AG08396 (cell line): ENCODE measurements around the gene IKBKG.
"Not testable (repeated sequence)": the region's sequence is repeated elsewhere in the genome, so short reads cannot be mapped to it uniquely, and the experiment has no call there.

ENCODE experiments used
- DNase-seq: peaks from one replicate; pipeline ENCODE4 v3.0.0; 2012; ENCODE audit warnings: low spot score, mixed read lengths

The IKBKG gene

DNA sequence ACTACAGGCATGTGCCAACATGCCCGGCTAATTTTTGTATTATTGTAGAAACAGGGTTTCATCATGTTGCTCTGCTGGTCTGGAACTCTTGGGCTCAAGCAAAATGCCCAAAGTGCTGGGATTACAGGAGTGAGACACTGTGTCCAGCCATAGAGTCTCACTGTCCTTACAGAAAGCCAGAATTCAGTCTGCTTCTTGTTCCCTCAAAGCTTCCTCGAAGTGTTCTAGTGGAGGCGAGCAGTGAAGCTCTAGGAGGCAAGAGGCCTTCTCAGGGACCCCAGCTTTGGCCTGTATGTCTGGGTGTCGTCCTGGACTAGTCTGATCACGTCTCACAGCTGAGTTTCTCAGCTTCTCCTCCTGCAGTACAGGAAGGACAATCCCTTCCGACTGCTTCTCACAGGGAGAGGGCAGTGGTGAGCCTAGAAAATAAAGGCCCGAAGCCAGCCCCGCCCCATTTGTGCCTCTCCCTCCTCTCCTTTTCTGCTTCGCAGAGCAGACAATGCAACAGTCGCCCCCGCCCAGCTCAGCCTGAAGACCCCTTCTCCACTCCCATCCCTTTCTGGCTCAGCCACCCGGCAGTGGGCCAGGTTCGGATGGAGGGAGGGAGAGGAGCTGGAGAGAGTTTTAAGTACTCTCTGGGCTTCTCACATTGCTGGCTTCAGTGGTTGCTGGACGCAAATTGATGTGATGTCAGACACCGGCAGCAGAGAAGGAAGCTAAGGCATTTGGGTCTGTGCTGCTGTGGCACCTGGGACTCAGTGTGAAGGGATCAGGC, 20.3 kb upstream of the IKBKG start:
- peak; percentile 66 for DNase-seq

DNA sequence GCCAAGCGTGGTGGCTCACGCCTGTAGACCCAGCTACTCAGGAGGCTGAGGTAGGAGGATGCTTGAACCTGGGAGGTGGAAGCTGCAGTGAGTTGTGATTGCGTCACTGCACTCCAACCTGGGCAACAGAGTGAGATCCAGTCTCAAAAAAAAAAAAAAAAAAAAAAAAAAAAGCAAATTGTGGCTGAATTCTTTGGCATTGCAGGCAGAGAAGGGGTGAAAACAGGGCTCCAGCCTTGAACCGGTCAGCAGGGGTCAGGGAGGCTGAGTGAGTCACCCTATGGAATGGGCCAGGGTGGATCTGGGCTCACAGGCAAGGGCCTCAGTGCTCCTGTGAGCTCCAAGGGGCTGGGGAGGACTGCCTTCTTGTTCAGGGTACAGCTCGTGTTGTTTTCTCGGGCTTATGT, 18.2 kb upstream of the IKBKG start:
- DNase-seq = no peak

DNA sequence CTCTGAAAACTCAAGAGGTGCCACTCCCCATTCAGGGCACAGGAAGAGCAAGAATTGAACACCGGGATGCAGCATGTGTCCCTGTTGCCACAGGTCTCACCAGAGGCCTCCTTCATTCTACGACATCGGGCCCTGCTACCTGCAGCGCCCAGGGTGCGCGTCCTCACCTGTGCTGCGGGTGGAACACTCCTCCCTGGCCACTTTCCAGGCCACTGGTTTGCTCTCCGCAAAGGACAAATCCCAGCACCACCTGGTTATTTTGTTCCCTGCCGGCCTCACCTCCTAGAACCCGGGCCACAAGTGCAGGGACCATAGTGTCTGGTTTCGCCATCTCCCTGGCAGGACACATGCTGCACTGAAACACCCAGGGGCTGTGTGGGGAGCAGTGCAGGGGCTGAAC, 17.1 kb upstream of the IKBKG start:
- DNase-seq = no peak

DNA sequence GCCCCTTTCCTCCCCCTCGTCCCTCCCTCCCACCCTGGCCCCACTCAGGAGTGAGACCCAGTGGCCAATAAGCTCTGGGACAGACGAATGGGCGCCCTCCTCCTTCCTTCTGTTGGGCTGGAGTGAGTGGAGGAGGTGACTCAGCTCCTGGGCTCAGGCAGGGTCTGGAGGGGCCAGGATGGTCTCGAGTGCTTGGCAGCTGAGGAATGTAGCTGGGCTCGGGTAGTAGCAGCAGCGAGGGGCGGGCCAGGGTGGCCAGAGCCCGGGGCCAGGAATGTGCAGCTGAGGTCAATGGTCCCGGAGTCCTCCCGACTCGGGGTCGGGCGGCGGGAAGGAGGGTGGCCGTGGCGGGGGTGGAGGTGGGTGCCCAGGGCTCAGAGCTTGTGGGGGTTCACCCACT, 15.8 kb upstream of the IKBKG start:
- DNase-seq = no peak

DNA sequence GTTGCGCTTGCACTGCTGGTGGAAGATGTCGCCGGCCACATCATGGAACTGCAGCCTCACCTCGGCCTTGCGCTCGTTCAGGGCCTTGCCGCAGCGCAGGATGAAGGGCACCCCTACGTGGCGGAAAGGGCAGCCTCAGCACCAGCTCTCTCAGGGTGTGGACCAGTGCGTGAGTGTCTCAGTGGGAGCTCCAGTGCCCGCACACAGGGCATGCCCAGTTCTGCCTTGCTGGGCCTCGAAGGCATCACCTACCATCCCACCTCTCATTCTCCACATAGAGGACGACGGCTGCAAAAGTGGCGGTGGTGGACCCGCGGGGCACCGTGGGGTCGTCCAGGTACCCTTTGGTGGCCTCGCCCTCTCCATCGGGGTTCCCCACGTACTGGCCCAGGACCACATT, 14.7 kb upstream of the IKBKG start:
- no peak for DNase-seq

DNA sequence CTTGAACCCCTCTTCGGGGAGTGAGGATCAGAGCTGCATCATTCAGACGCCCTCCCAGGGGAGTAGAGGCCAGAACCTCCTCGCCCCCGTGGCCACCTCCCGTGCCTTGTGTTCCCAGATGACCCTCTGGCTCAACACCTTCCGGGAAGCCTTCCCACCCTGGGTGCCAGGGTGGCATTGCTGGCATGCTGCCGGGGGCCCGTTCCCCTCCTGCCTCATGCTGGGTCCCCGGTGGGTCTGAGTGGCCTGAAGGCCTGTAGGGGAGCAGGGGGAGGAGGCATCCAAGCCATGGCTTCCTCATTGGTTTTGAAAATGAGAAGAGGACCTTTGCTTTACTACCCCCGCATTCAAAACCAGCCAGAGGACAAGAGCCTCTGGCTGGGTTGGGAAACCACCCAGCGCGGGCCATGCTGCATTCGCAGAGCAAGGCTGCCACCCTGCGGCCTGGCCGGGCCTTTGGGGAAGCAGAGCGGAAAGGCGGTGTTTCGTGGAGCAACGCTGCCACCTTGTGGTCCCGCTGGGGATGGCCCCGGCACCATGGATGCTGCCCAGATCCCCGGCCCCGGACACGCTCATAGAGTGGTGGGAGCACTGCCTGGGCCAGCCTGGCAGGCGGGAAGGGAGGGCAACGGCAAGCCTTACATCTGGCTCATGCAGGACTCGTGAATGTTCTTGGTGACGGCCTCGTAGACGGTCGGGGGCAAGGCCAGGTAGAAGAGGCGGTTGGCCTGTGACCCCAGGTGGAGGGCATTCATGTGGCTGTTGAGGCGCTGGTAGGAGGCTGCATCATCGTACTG, 12.7 kb upstream of the IKBKG start:
- peak; percentile 91 for DNase-seq

DNA sequence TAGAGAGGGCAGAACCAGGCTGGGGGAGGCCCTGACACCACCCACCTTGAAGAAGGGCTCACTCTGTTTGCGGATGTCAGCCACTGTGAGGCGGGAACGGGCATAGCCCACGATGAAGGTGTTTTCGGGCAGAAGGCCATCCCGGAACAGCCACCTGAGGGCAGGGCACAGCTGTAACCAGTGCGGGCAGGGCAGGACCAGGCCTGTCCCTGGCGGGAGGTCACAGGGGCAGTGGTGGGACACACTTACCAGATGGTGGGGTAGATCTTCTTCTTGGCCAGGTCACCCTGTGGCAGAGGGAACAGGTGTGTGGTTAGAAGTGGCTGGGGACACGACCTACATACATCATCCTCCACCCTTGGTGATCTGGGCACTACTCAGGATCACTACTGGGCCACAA, 11.5 kb upstream of the IKBKG start:
- DNase-seq = no peak

DNA sequence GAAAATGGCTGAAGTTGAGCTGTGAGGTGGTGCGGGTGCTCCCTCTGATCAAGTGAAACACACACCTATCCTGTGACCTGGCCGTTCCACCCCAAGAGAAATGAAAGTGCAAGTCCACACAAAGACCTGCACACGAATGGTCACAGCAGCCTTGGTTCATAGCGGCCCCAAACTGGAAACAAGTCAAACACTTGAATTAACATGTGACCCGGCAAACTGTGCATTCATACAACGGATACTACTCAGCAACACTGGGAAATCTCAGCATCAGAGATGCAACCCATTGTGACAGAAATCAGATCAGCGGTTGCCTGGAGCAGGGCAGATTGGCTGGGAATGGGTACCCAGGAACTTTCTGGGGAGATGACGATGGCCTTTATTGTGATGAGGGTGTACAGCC, 8.3 kb upstream of the IKBKG start:
- DNase-seq = no peak

DNA sequence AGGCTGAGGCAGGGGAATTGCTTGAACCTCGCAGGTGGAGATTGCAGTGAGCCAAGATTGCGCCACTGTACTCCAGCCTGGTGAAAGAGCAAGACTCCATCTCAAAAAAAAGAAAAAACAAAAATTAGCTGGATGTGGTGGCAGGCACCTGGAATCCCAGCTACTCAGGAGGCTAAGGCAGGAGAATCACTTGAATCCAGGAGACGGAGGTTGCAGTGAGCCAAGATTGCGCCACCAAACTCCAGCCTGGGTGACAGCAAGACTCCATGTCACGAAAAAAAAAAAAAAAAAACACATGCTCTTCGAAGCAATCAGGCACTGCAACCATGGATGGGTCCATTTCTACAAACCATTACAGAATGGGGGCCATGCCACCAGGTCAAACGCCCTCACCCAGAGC, 7.1 kb upstream of the IKBKG start:
- not testable (repeated sequence) for DNase-seq

DNA sequence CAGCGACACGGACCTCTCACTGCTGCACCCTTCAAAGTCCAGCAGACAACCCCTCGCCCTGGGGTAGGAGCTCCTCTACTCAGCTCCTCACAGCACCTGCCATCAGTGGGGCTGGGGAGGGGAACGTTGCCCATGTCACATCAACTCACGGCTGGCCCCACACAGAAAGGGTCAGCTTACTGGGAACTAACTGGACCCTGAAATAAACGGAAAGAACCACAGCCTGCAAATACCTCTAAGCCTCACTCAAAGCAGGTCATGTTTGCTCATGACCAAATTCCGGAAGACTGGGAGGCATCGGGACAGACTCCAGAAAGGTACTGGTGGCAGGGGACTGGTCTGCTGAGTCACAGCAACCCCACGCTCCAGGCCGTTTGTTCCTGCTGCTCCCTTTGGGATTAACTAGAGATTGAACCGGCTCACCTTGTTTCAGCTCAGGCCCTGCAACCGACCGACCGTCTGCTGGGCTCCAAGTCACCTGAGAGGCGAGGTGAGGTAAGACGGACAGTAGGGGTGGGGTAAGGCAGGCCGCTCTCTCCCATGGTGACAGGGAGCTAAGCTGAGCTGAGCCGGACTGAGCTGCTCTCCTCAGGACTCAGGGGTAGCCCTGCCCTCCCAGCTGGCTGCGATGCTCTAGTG, 6.4 kb upstream of the IKBKG start:
- no peak for DNase-seq

DNA sequence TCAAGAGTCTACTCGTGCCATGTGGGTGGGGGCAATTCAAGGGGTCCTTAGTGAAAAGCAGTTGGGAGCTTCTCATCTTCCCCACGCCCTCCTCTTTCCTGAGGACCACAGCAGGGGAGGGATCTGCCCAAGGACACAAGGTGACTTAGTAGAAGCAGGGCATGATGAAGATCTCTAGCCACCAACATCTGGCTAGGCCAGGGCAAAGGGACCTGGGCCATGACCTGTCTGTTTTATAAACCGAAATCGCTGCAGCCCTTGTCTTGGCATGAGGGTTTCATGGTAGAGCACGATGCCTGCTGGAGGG, 5.9 kb upstream of the IKBKG start:
- no peak for DNase-seq

DNA sequence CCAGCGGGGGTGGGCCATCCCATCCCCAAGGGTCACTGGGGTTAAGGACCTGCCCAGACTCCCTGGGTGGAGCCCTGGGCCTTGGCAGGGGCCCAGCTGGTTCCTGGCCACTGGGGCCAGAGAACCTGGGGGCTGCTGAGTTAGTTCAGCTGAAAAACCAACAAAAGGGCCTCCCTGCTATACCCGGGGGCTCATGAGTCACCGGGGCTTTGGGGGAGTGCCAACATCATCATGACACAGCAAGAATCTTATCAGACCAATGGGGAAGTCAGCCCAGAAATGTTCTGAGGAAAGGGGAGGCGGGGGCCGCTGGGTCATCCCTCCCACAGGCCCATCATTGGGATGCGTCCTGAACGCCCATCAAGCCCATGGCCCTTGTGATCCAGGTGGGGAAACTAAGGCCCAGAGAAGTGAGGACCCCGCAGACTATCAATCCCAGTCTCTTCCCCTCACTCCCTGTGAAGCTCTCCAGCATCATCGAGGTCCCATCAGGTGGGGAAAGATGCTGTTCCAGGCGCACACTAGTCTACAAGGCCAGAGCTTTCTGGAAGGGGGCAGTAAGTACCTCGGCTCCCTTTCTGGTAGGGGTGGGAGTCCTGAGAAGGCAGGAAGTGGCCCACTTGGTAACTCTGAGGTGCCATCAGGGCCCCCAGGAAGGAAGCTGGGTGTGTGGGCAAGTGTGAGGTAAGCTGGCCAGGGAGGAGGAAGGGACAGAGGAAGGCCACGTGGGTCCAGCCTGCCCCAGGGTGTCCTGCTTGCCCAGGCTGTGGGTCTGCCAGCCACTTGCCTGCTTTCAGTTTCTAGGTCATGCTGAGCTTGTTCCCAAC, 5.3 kb upstream of the IKBKG start:
- peak; percentile 82 for DNase-seq

DNA sequence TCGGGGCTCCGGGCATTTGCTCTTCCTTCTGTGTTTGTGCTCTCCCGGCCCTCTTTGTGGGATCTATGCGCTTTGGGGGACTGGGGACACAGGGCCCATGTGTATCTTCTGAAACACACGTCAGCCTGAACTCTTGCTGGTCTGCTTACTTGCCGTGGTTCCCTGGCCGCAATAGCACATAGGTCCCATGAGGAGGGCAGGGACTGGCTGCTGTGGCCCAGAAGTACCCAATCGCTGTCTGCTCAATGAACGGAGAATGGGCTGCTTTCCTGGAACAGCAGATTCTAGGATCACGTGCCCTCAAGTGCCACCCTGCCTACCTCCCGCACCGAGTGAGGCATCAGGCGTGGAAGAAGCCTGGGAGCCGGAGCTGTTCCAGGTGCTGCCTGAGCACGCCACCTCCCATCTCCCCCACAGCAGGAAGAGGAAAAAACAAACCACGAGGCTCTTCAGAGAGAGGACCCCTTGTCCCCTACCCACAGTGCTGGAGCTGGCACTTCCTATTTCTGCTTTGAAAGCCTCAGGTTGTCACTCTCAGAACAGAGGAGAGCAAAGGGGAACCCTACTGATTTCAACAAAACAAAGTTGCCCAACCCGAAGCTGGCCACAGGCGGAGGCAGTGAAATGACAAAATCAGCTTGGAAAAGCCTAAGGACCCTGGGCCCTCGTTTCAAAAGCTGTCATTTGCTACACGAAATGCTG, 4.5 kb upstream of the IKBKG start:
- no peak for DNase-seq

DNA sequence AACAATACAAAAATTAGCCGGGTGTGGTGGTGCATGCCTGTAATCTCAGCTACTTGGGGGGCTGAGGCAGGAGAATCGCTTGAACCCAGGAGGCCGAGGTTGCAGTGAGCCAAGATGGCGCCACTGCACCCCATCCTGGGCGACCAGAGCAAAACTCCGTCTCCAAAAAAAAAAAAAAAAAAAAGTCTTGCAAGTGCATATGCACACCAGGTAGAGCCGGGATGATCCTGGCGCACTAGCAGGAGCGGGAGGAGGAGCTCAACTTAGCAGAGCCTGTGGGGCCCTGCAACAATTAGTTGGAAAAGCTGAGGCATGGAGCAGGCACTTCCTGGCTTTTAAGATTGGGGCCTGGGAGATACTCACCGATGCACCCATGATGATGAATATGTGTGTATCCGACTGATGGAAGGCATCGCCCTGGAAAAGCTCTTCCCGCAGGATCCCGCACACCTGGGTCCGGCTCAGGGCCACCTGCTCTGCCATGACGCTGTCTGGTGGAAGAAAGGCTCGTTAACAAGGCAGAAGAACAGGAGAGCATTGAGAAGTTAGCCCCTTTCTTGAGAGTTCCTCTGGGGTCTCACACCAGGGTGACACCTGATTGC, 1.6 kb upstream of the IKBKG start:
- DNase-seq = no peak

DNA sequence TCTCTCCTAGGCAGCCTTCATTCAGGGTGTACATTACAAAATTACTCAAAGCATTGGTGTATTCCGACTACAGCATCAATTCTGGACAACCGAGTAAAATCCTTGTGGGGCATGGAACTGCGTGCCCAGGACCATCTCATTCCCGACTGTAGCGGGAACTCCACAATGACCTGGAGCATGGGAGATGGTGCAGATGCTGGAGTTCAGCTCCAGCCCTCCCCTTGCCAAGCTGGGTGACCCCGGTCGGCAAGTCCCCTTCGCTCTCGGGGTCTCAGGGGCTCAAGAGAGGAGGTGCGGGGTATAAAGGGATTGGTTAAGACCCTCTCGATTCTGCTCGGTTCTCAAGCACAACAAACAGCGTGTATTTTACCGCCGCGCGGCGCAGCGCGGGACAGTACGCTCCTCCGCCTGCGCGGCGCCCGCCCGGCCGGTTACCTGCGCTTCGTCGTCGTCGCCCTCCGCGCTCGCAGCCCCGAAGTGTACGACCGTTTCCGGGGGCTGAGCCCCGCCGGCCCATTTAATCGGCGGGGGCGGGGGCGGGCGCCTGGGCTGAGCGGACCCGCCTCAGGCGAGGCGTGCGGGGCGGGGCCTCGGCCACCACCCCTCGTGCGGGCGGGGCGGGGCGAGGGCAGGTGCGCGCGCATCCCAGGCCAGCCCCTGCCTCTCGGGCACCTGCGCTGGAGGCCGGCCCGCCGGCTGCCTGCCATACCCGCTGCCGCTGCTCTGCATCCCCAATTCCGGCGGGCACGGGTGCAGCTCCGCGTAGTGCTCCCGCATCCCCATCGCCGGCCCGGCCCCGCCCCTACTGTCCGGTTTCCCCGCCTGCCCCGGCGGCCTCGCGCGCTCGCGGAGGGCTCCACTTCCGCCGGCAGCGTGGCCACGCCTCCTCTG, 821 bp upstream of the IKBKG start, which contains the start of gene G6PD:
Gene G6PD (minus strand): TSS at position 493 of the 891 bp plus-strand sequence. CDS start 691 bp downstream, outside the sequence.
- DNase-seq = peak; percentile 92

DNA sequence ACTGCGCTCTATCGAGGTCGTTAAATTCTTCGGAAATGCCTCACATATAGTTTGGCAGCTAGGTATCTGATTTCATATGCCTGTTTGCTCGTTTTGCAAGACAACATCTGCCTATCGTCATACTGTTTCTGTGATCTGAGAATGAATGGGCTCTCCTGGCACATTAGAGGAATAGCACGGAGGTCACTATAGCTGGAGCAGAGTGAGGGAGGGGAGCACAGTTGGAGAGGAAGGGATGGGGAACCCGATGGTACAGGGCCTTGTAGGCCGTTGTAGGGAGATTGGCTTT, 552 bp downstream of the IKBKG start:
- DNase-seq = no peak

DNA sequence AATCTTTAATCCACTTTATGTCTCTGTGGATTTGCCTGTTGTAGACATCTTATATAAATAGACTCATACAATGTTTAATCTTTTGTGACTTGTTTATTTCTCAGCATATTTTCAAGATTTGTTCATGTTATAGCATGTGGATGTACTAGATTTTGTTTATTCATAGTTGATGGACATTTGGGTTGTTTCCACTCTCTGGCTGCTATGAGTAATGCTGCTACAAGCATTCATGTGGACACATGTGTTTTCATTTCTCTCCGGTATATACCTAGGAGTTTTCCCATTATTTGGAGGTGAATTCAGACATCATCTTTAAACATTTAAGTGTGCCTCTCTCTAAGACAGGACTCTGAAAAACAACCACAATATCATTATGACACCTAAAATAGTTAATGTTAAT, 2.3 kb downstream of the IKBKG start:
- DNase-seq = no peak

DNA sequence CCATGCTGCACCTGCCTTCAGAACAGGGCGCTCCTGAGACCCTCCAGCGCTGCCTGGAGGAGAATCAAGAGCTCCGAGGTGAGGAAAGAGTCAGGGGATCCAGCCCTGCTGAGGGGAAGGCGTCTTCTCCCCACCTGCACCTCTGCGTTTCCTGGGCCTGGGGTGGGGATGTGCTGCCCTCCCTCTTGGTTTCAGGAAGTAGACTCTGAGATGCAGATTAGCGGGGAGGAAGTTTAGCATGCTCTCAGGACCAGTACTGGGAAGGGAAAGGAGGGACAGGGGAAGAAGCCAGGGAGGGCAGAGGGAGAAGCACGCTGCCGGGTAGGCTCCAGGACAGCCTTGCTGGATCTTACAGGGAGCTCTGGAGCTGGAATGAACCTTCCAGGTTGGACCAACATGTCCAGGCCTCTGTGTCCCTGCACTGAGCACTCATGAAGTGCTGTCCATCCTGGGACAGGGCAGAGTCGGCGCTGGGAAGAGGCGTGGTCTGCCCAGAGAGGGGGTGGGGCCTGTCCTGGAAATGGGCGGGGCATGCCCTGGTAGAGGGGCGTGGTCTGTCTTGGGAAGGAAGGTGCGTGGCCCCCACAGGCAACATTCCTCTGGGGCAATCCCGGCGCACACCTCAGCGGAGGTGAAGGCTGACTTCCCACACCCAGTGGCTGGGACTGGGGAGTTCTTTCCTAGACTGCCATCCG, 4.8 kb downstream of the IKBKG start:
- not testable (repeated sequence) for DNase-seq

DNA sequence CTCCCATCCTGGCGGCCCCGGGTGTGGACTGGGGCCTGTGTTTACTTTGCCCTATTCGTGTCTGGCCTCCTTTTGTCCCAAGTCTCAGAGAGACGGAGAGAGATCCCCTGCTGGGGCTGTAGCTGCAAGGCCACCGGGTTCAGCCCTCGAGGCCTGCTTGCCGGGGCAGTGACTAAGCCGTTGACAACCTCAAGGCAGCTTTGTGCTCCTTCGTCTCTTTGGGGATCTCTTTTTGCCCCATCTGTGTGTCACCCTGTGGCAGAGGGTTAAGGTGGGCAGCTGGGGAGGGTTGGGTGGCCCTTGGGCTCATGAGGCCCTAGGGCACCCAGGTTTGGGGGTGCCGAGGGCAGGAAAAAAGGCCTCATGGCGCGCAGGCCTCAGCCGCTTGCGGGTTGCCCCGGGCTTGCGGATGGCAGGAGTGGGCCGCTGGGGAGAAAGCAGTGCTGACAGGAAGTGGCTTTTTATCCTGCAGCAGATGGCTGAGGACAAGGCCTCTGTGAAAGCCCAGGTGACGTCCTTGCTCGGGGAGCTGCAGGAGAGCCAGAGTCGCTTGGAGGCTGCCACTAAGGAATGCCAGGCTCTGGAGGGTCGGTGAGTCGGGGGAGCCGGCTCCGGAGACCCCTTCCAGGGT, 10.8 kb downstream of the IKBKG start:
- DNase-seq = not testable (repeated sequence)
